Activated CD8-positive, alpha-beta T cell treated with anti-CD3 and anti-CD28 coated beads, Interleukin-2, amount 10 ng/mL, durations not matched to agents 7 days and 5 days (primary cell): Measurements from ENCODE around the gene TNFRSF19. TPM values are rescaled to one million over a fixed set of nuclear protein-coding genes. Genes with fewer than 3 reads are reported as not detected.

ENCODE experiments used
- ATAC-seq: fragments of 150-1000 bp; cut with Tn5 transposase; one replicate; pipeline ENCODE4 v1.10.0; 2021; ENCODE audit warnings: moderate library complexity
- CTCF ChIA-PET: fragments of 350-600 bp; sonication (Branson Sonifier 250); formaldehyde crosslinking; loops from one replicate; lab custom pipeline; 2021; ENCODE audit warnings: antibody characterized with exemption; lab: Charles Lee
- POLR2A ChIA-PET: fragments of 350-600 bp; sonication (Branson Sonifier 250); formaldehyde crosslinking; loops from one replicate; lab custom pipeline; 2021; ENCODE audit warnings: antibody characterized with exemption; lab: Charles Lee
- DNase-seq: peaks from one replicate; pipeline ENCODE4 v3.0.0-alpha.2; 2020
- H3K27ac Mint-ChIP-seq: one replicate; pipeline ENCODE4 v1.8.0; 2021; ENCODE audit warnings: mild to moderate bottlenecking, mixed read lengths
- H3K27me3 Mint-ChIP-seq: one replicate; pipeline ENCODE4 v1.8.0; 2021; ENCODE audit warnings: low read depth, mixed read lengths
- H3K36me3 Mint-ChIP-seq: one replicate; pipeline ENCODE4 v1.8.0; 2021; ENCODE audit warnings: low read depth, mixed read lengths
- H3K4me1 Mint-ChIP-seq: one replicate; pipeline ENCODE4 v1.8.0; 2021; ENCODE audit warnings: low read depth, mixed read lengths
- H3K4me3 Mint-ChIP-seq: one replicate; pipeline ENCODE4 v1.8.0; 2021; ENCODE audit warnings: mild to moderate bottlenecking, mixed read lengths
- H3K9me3 Mint-ChIP-seq: one replicate; pipeline ENCODE4 v1.8.0; 2022; ENCODE audit warnings: mixed read lengths; ENCODE audit not compliant: insufficient read depth
- total RNA-seq, 2 experiments: library from RNA; stranded (reverse); gene quantifications; one replicate each; pipeline ENCODE4 v1.2.3, GENCODE V29; 2021

TNFRSF19 gene
- total RNA-seq, 2 experiments from 2014 or later: 0.11 TPM; not detected in 1

- H3K27me3 Mint-ChIP-seq: no peaks in the 10 kb centered on the region
- H3K36me3 Mint-ChIP-seq: no peaks in the 10 kb centered on the region
- H3K9me3 Mint-ChIP-seq: no peaks in the 10 kb centered on the region
- ATAC-seq: no peak
- POLR2A ChIA-PET: no interaction called here
- H3K27ac Mint-ChIP-seq: no peak overlapping the region
- no peak for DNase-seq
- peaks cover 2% of the 10 kb centered on the region for H3K4me1 Mint-ChIP-seq
- CTCF ChIA-PET: interaction anchor here (1.4 kb wide), 1 partner anchor 18 kb away, joined by 3 read pairs; no protein-coding TSS in a partner anchor
- H3K4me3 Mint-ChIP-seq: no peak overlapping the region
Observed at GRCh38 chr13:23723471-23723870, 153.3 kb downstream of the TNFRSF19 start.

DNA sequence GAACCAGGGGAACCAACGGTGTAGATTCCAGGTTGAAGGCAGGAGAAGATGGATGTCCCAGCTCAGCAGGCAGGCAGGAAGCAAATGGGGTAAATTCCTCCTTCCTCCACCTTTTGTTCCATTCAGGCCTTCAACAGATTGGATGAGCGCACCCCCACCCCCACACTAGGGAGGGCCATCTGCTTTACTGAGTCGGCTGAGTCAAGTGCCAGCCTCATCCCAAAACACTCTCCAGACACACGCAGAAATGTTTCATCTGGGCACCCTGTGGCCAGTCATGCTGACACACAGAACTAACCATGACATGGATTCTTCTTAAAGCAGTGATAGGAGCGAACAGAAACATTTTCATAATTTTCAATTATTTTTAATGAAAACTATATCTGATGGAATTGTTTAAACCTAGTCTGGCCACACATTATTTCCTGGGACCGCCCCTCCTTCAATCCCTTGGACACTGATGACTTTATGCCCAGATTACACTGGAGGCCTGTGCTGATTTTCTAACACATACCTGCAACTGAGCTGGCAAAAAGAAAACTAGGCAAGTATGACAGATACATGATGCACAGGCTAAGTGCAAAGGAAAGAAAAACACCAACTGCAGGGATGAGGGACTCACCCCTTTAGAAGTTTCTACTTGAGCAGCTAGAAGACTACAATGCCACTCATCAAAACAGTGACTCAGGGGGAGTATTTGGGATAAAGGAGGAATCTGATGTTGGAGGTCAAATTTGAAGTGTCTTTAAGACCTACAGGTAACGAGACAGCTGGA is 154.2 kb downstream of the TNFRSF19 start:
- no peak for DNase-seq
- Mint-ChIP-seq H3K4me1 (no peaks in the 10 kb centered on the region), H3K27ac (no peak overlapping the region), H3K36me3 (peaks cover 2% of the 10 kb centered on the region), H3K4me3 (no peak overlapping the region), H3K9me3 (no peaks in the 10 kb centered on the region), H3K27me3 (no peaks in the 10 kb centered on the region)
- ChIA-PET CTCF (no interaction called here), POLR2A (no interaction called here)
- ATAC-seq: no peak

Other genes with a start within 250 kb of the TNFRSF19 start
- 10 to 100 TPM; 30.6 to 32.4 TPM for gene SACS, start 136.7 kb upstream of the TNFRSF19 start, total RNA-seq